OCI-LY1 (cell line): Measurements from ENCODE around the gene PDE4D.

Experiments used
- H2AFZ ChIP-seq: fragments of 200-600 bp; sonication (generic), shearing (Covaris generic); 2 replicates; pipeline ENCODE4 v1.6.0; 2014; ENCODE audit warnings: antibody characterized with exemption, mild to moderate bottlenecking, low read length
- H3F3A ChIP-seq: fragments of 200-600 bp; sonication (generic), shearing (Covaris generic); 2 replicates; pipeline ENCODE4 v1.6.0; 2014; ENCODE audit warnings: mild to moderate bottlenecking, antibody characterized with exemption, low read length, moderate library complexity; ENCODE audit not compliant: insufficient read depth
- H3K27ac ChIP-seq: fragments of 200-600 bp; sonication (generic); 2 replicates; pipeline ENCODE4 v1.5.1; 2014; ENCODE audit warnings: low read length, mixed run types, mild to moderate bottlenecking, low read depth; ENCODE audit not compliant: poor library complexity, severe bottlenecking
- H3K27me3 ChIP-seq: fragments of 200-600 bp; sonication (generic); 2 replicates; pipeline ENCODE4 v1.6.0; 2014; ENCODE audit warnings: antibody characterized with exemption, mild to moderate bottlenecking, low read length, moderate library complexity; ENCODE audit not compliant: insufficient read depth
- H3K36me3 ChIP-seq: fragments of 200-600 bp; sonication (generic); 2 replicates; pipeline ENCODE4 v1.6.1; 2014; ENCODE audit warnings: mild to moderate bottlenecking, antibody characterized with exemption, low read length, moderate library complexity, mixed read lengths; ENCODE audit not compliant: insufficient read depth
- H3K4me1 ChIP-seq: fragments of 200-600 bp; sonication (generic); 2 replicates; pipeline ENCODE4 v1.5.1; 2014; ENCODE audit warnings: mild to moderate bottlenecking, low read length, moderate library complexity; ENCODE audit not compliant: insufficient read depth, severe bottlenecking
- H3K4me2 ChIP-seq: fragments of 200-600 bp; sonication (generic), shearing (Covaris generic); 2 replicates; pipeline ENCODE4 v1.6.1; 2014; ENCODE audit warnings: low read length
- H3K4me3 ChIP-seq: fragments of 200-600 bp; sonication (generic); 2 replicates; pipeline ENCODE4 v1.5.1; 2014; ENCODE audit warnings: low read length, low read depth, mild to moderate bottlenecking, mixed read lengths; ENCODE audit not compliant: poor library complexity, severe bottlenecking
- H3K79me2 ChIP-seq: fragments of 200-600 bp; shearing (Covaris generic); 2 replicates; pipeline ENCODE4 v1.6.1; 2016; ENCODE audit warnings: mixed run types, low read length, mixed read lengths; ENCODE audit not compliant: insufficient read depth
- H3K9ac ChIP-seq: fragments of 200-600 bp; sonication (generic), shearing (Covaris generic); 2 replicates; pipeline ENCODE4 v1.6.1; 2014; ENCODE audit warnings: mild to moderate bottlenecking, low read length, mixed read lengths
- H3K9me2 ChIP-seq: fragments of 200-600 bp; sonication (generic), shearing (Covaris generic); 2 replicates; pipeline ENCODE4 v1.6.1; 2014; ENCODE audit warnings: low read depth, mild to moderate bottlenecking, low read length, mixed read lengths
- H3K9me3 ChIP-seq: fragments of 200-600 bp; shearing (Covaris generic); 2 replicates; pipeline ENCODE4 v1.6.1; 2014; ENCODE audit warnings: low read length, mixed read lengths
- H4K20me1 ChIP-seq: fragments of 200-600 bp; sonication (generic), shearing (Covaris generic); 2 replicates; pipeline ENCODE4 v1.6.0; 2016; ENCODE audit warnings: mild to moderate bottlenecking, low read length; ENCODE audit not compliant: insufficient read depth
- CTCF ChIP-seq: fragments of 200-600 bp; sonication (generic), shearing (Covaris generic); IDR thresholded peaks from 2 replicates; pipeline ENCODE4 v1.5.1; 2017; ENCODE audit warnings: mild to moderate bottlenecking, antibody characterized with exemption, low read length, moderate library complexity, mixed read lengths
- EZH2 ChIP-seq: fragments of 200-600 bp; sonication (generic), shearing (Covaris generic); IDR thresholded peaks from 2 replicates; pipeline ENCODE4 v1.8.0; 2017; ENCODE audit warnings: borderline replicate concordance, mixed run types, mild to moderate bottlenecking, antibody characterized with exemption, low read length, moderate library complexity, mixed read lengths

PDE4D gene

GRCh38 chr5:59146729-59147128 is 746.8 kb downstream of the PDE4D start:
- Histone ChIP-seq H3K27me3 (no peaks in the 10 kb centered on the region), H3K9ac (no peak overlapping the region), H3K4me3 (no peak overlapping the region), H4K20me1 (no peaks in the 10 kb centered on the region), H3K4me2 (no peak overlapping the region), H3K27ac (no peak overlapping the region), H3F3A (no peaks in the 10 kb centered on the region), H3K9me2 (no peaks in the 10 kb centered on the region), H3K9me3 (no peaks in the 10 kb centered on the region), H3K4me1 (no peaks in the 10 kb centered on the region), H2AFZ (no peak overlapping the region), H3K36me3 (no peaks in the 10 kb centered on the region), H3K79me2 (no peaks in the 10 kb centered on the region)
- TF ChIP-seq EZH2 (no peak), CTCF (no peak)

GRCh38 chr5:59143926-59144333 is 749.6 kb downstream of the PDE4D start:
- H2AFZ ChIP-seq = no peak overlapping the region
- H3K9me2 ChIP-seq = no peaks in the 10 kb centered on the region
- no peak overlapping the region for H3K4me2 ChIP-seq
- TF ChIP-seq EZH2 (no peak), CTCF (no peak)
- H3K36me3 ChIP-seq = no peaks in the 10 kb centered on the region
- H3K9ac ChIP-seq = no peak overlapping the region
- H3K27me3 ChIP-seq = no peaks in the 10 kb centered on the region
- no peaks in the 10 kb centered on the region for H4K20me1 ChIP-seq
- no peak overlapping the region for H3K4me3 ChIP-seq
- no peaks in the 10 kb centered on the region for H3K79me2 ChIP-seq
- no peaks in the 10 kb centered on the region for H3K4me1 ChIP-seq
- H3F3A ChIP-seq = no peaks in the 10 kb centered on the region
- H3K27ac ChIP-seq = no peak overlapping the region
- H3K9me3 ChIP-seq = no peaks in the 10 kb centered on the region

GRCh38 chr5:59142927-59143326 is 750.6 kb downstream of the PDE4D start:
- no peaks in the 10 kb centered on the region for H3K27me3 ChIP-seq
- H4K20me1 ChIP-seq = no peaks in the 10 kb centered on the region
- H3K27ac ChIP-seq = no peak overlapping the region
- TF ChIP-seq EZH2 = no peak
- no peak for TF ChIP-seq CTCF
- no peak overlapping the region for H3K9ac ChIP-seq
- H3K9me2 ChIP-seq = no peaks in the 10 kb centered on the region
- no peaks in the 10 kb centered on the region for H3K36me3 ChIP-seq
- no peak overlapping the region for H3K4me2 ChIP-seq
- H3K4me1 ChIP-seq = no peaks in the 10 kb centered on the region
- H3K79me2 ChIP-seq = no peaks in the 10 kb centered on the region
- no peak overlapping the region for H3K4me3 ChIP-seq
- H3F3A ChIP-seq = no peaks in the 10 kb centered on the region
- no peaks in the 10 kb centered on the region for H3K9me3 ChIP-seq
- no peak overlapping the region for H2AFZ ChIP-seq
